Measurements from ENCODE around the gene NMT1.

The NMT1 gene

GRCh38 chr17:45086391-45086790, 25.3 kb downstream of the NMT1 start:
- FAIRE-seq: no peak

- FAIRE-seq: no peak
These were observed 25.9 kb downstream of the NMT1 start for GRCh38 chr17:45086865-45087503.

- no peak for FAIRE-seq
These were observed 26.4 kb downstream of the NMT1 start for GRCh38 chr17:45087504-45087975.

GRCh38 chr17:45087978-45088377, 26.9 kb downstream of the NMT1 start:
- no peak for FAIRE-seq

GRCh38 chr17:45088741-45089140, 27.6 kb downstream of the NMT1 start:
- no peak for FAIRE-seq

- FAIRE-seq: no peak
These were observed 29.6 kb downstream of the NMT1 start for GRCh38 chr17:45090711-45091110.

GRCh38 chr17:45091778-45092425, 30.8 kb downstream of the NMT1 start:
- no peak for FAIRE-seq

- no peak for FAIRE-seq
These were observed 31.9 kb downstream of the NMT1 start for GRCh38 chr17:45092911-45093430.

GRCh38 chr17:45093444-45094110, 32.5 kb downstream of the NMT1 start:
- no peak for FAIRE-seq

- no peak for FAIRE-seq
These were observed 35.0 kb downstream of the NMT1 start for GRCh38 chr17:45096141-45096540.

- FAIRE-seq: no peak
These were observed 35.8 kb downstream of the NMT1 start for GRCh38 chr17:45096926-45097325.

- FAIRE-seq: no peak
These were observed 37.2 kb downstream of the NMT1 start for GRCh38 chr17:45098081-45098868.

GRCh38 chr17:45098869-45099616, 37.9 kb downstream of the NMT1 start:
- no peak for FAIRE-seq

GRCh38 chr17:45101546-45101882, 40.4 kb downstream of the NMT1 start:
- no peak for FAIRE-seq

- FAIRE-seq: no peak
These were observed 41.0 kb downstream of the NMT1 start for GRCh38 chr17:45101883-45102811.

- FAIRE-seq: no peak
These were observed 41.7 kb downstream of the NMT1 start for GRCh38 chr17:45102856-45103255.

GRCh38 chr17:45103269-45103795, 42.2 kb downstream of the NMT1 start:
- FAIRE-seq: no peak

- no peak for FAIRE-seq
These were observed 42.9 kb downstream of the NMT1 start for GRCh38 chr17:45104029-45104428.

GRCh38 chr17:45104497-45104896, 43.4 kb downstream of the NMT1 start:
- no peak for FAIRE-seq

GRCh38 chr17:45104907-45105624, 43.9 kb downstream of the NMT1 start:
- no peak for FAIRE-seq

All from colon (tissue), 2 donors.